HG03469 (cell line): Measurements from ENCODE around the gene SHROOM3.
A peak's percentile ranks its signal among the peaks of the same experiment; 100 is the strongest.

Source experiments
- ATAC-seq: cut with Tn5 transposase; IDR thresholded peaks from one replicate; pipeline ENCODE4 v1.9.1; 2021; ENCODE audit warnings: mild to moderate bottlenecking, moderate library complexity, moderate number of reproducible peaks; ENCODE audit not compliant: unreplicated experiment

The SHROOM3 gene

GRCh38 chr4:76489686-76490161, 54.7 kb downstream of the SHROOM3 start:
- ATAC-seq: no peak

DNA sequence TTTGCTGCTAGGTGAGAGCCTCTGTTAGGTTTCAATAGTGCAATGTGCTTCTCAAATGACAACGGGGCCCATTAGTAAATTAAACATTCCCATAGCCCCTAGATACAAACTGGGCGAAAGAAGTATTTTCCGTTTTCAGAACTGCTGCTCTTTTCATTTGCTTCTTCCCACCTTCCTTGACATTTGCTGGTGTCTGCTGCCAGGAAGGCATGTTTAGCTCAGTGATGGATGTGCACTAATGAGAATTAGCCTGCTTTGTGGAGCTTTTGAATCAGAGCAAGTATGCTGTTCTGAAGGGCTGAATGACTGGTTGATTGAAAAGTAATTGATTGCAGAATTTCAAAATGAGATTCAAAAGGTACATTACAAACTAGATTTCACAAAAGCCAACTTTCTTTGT, 57.0 kb downstream of the SHROOM3 start:
- no peak for ATAC-seq

- no peak for ATAC-seq
Measured at GRCh38 chr4:76494243-76494642, 59.2 kb downstream of the SHROOM3 start.

GRCh38 chr4:76494871-76495590, 60.0 kb downstream of the SHROOM3 start:
- no peak for ATAC-seq

- no peak for ATAC-seq
Measured at GRCh38 chr4:76498550-76498949, 63.5 kb downstream of the SHROOM3 start.

- ATAC-seq: peak; percentile 81
Measured at GRCh38 chr4:76499461-76499860, 64.4 kb downstream of the SHROOM3 start.

DNA sequence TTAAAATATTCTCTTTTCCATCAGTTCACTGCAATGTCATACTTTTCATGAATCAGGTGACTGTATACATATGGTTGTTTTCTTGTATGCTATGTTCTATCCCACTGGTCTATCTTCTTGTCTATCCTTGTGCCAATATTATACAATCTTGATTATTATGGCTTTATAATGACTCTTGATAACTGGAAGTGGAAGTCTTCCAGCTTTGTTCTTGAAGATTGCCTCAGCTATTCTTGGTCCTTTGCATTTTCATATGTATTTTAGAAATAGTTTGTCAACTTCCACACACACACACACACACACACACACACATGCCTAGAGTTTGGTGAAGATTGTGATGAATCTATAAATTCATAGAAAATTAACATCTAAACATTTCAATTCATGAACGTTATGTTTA, 67.9 kb downstream of the SHROOM3 start:
- ATAC-seq: no peak

DNA sequence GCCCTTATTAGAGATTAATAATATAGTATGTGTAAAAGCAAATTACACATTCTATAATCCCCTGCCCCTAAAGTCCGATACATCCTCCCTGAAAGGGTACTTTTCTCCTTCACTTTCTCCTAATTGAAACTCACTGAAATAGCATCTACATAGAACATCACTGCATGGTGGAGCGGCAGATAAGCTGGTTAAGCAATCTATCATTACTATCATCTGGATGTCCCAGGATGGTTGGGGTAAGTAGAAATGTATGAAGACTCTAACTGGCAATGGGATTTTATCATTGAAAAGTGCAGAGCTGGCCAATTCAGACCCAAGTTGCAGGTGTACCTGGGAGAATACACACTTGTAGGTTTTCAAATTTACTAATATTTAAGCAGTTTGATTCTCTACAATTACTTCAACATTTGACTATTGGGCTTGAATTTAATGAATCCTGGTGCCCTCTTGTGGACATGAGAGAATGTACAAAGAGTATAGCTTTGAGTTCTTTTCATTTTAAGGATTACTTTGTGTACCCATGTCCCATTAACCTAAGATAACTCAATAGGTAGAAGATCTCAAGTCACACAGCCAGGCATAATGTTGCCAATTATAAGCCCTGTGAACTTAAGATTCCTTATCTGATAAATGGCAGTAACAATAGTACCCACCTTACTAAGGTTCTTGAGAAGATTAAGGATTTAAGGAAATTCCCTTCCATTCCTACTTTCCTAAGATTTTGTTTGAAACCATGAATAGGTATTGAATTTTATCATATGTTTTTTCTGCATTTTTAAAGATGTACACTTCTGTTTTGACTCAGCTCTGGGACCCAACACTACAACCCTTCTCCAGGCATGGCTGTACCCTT, 69.8 kb downstream of the SHROOM3 start:
- ATAC-seq: no peak

- ATAC-seq: no peak
Measured at GRCh38 chr4:76511947-76512346, 76.9 kb downstream of the SHROOM3 start.

GRCh38 chr4:76513482-76513881, 78.5 kb downstream of the SHROOM3 start:
- ATAC-seq: no peak

GRCh38 chr4:76514087-76514486, 79.1 kb downstream of the SHROOM3 start:
- ATAC-seq: no peak

GRCh38 chr4:76515975-76516843, 81.2 kb downstream of the SHROOM3 start:
- ATAC-seq: peak; percentile 62

- ATAC-seq: no peak
Measured at GRCh38 chr4:76518241-76518640, 83.2 kb downstream of the SHROOM3 start.

GRCh38 chr4:76523593-76523992, 88.6 kb downstream of the SHROOM3 start:
- no peak for ATAC-seq

DNA sequence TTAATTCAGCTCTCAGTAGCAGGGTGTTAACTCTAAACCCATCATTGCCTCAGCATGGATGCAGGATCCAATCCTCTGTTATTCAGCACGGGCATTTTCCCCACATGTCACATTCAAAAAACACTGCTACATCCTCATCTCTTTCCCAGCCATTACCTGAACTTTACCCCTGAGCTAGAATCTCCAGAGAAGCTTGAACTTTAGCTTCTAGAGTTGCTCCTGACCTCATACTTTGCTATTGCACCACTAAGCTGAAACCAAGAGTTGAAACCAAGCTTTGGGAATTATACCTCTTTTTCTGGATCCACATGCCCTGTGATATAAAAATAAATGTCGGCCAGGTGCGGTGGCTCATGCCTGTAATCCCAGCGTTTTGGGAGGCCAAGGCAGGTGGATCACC, 90.7 kb downstream of the SHROOM3 start:
- ATAC-seq: no peak

DNA sequence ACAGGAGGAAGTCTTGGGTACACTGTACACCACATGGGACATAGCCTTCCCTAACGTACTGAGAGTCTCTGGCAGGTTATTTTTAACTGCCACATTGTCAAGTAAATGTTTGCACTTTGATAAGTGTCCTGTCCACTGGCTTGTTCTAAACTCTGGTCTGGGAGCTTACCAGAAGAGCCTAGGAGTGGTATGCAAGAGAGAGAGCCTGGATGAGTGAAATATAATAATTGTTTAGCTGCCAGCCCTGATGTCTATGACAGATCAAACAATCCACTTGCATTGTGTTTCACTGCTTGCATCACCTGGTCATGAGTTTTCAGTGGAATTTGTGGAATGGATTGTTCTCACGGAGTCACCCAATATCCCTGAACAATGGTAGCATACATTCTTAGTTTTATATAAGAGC, 91.6 kb downstream of the SHROOM3 start:
- ATAC-seq: no peak

- ATAC-seq: no peak
Measured at GRCh38 chr4:76527666-76528065, 92.6 kb downstream of the SHROOM3 start.

DNA sequence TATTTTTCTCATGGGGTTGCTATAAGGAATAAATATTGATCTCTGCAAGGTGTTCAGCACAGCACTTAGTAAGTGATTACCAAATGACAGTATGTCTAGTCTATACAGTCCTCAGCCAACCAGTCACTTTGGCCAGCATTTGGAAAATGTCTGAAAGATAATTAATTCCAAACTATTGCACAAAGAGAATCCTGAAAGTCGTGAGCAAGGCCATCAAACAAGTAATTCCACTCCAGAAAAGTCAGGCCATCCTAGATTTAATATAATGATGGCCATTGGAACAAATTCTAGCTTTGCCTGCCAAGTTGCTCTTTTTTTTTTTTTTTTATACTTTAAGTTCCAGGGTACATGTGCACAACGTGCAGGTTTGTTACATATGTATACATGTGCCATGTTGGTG, 96.6 kb downstream of the SHROOM3 start:
- no peak for ATAC-seq

DNA sequence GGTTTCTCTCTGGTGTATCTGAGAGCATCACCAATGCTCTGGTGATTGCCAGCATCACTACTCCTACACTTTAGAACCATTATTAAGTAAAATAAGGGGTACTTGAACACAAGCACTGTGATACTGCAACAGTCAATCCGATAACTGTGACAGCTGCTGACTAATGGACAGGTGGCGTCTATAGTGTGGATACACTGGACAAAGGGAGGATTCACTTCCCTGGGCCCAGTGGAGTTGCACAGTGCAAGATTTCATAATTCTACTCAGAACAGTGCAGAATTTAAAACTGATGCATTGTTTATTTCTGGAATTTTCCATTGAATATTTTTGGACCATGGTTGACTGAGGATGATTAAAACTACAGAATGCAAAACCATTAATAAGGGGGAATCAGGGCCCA, 97.8 kb downstream of the SHROOM3 start:
- ATAC-seq: no peak

DNA sequence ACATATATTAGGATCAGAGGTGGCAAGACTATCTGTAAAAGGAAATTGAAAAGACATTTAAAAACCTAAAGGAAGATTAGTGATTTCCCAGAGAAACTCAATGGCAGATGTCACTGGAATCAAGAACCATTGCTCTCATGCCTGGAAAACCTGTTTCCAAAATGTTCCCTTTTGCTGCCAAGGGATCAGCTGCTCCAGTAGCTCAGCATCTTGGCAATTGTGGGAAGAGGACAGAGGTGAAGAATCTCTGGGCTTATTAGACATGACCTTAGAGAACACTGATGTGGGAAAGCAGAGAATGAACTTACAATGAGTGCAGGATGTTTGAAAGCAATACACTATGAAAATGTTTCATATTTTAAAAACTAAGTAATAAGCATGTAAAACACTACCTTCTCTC, 98.3 kb downstream of the SHROOM3 start:
- no peak for ATAC-seq
